HG02642 (cell line): ENCODE results near the gene TMEM217.
A peak's percentile ranks its signal among the peaks of the same experiment; 100 is the strongest.
"Not testable (repeated sequence)": the region's sequence is repeated elsewhere in the genome, so short reads cannot be mapped to it uniquely, and the experiment has no call there.

ENCODE experiments used
- ATAC-seq: cut with Tn5 transposase; IDR thresholded peaks from one replicate; pipeline ENCODE4 v1.9.1; 2021; ENCODE audit warnings: mild to moderate bottlenecking; ENCODE audit not compliant: unreplicated experiment, poor library complexity

TMEM217 gene

GRCh38 chr6:37257634-37258404, at the start of gene TMEM217, which contains the start of gene TBC1D22B:
TSS of gene TMEM217 (minus strand) at chr6:37258144. CDS start at chr6:37219030, 39,114 bp downstream.
TSS of gene TBC1D22B (plus strand) at chr6:37257772. CDS start at chr6:37257918, 146 bp downstream.
- peak; percentile 97 for ATAC-seq

GRCh38 chr6:37307484-37307883, 49.5 kb upstream of the TMEM217 start:
- not testable (repeated sequence) for ATAC-seq

- no peak for ATAC-seq
Observed at GRCh38 chr6:37306624-37307222, 48.8 kb upstream of the TMEM217 start.

- no peak for ATAC-seq
Observed at GRCh38 chr6:37305841-37306425, 48.0 kb upstream of the TMEM217 start.

- ATAC-seq: no peak
Observed at GRCh38 chr6:37304766-37305165, 46.8 kb upstream of the TMEM217 start.

GRCh38 chr6:37303891-37304503, 46.1 kb upstream of the TMEM217 start:
- no peak for ATAC-seq

GRCh38 chr6:37303091-37303660, 45.2 kb upstream of the TMEM217 start:
- ATAC-seq: no peak

- ATAC-seq: no peak
Observed at GRCh38 chr6:37302086-37302686, 44.2 kb upstream of the TMEM217 start.

- ATAC-seq: no peak
Observed at GRCh38 chr6:37299990-37300389, 42.0 kb upstream of the TMEM217 start.

GRCh38 chr6:37298958-37299357, 41.0 kb upstream of the TMEM217 start:
- ATAC-seq: no peak

GRCh38 chr6:37297637-37298036, 39.7 kb upstream of the TMEM217 start:
- not testable (repeated sequence) for ATAC-seq

GRCh38 chr6:37293426-37293825, 35.5 kb upstream of the TMEM217 start:
- ATAC-seq: no peak

- ATAC-seq: no peak
Observed at GRCh38 chr6:37289931-37290330, 32.0 kb upstream of the TMEM217 start.

- ATAC-seq: no peak
Observed at GRCh38 chr6:37288247-37288646, 30.3 kb upstream of the TMEM217 start.

- ATAC-seq: peak; percentile 40
Observed at GRCh38 chr6:37287519-37288157, 29.7 kb upstream of the TMEM217 start.

GRCh38 chr6:37285861-37286311, 27.9 kb upstream of the TMEM217 start:
- ATAC-seq: no peak

- no peak for ATAC-seq
Observed at GRCh38 chr6:37284781-37285180, 26.8 kb upstream of the TMEM217 start.

- ATAC-seq: no peak
Observed at GRCh38 chr6:37283671-37284151, 25.8 kb upstream of the TMEM217 start.

- ATAC-seq: no peak
Observed at GRCh38 chr6:37283268-37283667, 25.3 kb upstream of the TMEM217 start.
